ENCODE results near the gene XCL2.

DNA sequence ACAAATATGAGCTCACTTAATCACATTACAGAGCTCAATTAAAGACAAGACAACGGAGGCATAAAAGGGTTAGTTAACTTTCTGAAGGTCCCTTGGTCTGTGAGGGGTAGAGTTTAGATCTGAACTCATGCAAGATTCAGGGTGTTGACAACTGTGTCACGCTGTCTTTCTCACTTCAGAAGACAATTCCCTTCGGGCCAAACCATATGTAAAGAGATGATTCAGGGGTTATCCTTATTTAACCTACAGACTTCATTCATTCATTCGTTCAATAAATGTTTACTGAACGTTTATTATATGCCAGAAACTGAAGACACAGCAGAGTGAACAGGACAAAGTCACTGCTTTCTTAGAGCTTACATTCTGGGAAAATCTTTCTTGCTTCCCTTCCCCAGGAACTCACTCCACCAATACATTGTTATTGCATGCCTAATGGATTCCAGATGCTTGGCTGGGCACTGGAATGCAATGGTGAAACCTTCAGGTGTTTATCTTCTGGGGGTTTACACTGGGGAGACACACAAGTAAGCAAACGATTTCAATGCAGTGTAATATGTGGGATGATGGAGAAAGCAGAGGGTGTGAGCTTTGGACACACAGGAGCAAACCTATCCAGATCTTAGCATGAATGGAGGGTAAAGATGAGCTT lies 39.0 kb upstream of the XCL2 start:
- TF ChIP-seq SP1 (CRISPR knock-in tag; conservative IDR thresholded peaks at IDR 0.05) (no peak), SMAD4 (CRISPR knock-in tag; IDR thresholded peaks at IDR 0.05) (no peak), USF2 (CRISPR knock-in tag; IDR thresholded peaks at IDR 0.05) (no peak), ZNF425 (CRISPR knock-in tag; conservative IDR thresholded peaks at IDR 0.05) (no peak), ZNF232 (CRISPR knock-in tag; IDR thresholded peaks at IDR 0.05) (no peak), TP53 (CRISPR knock-in tag; IDR thresholded peaks at IDR 0.05) (no peak), CREM (CRISPR knock-in tag; IDR thresholded peaks at IDR 0.05) (no peak), E2F4 (CRISPR knock-in tag; IDR thresholded peaks at IDR 0.05; ENCODE audit: borderline replicate concordance, low read depth) (no peak), E2F5 (CRISPR knock-in tag; IDR thresholded peaks at IDR 0.05) (no peak), FOXK1 (CRISPR knock-in tag; IDR thresholded peaks at IDR 0.05) (no peak)
- TF ChIP-seq, protein P1, sequence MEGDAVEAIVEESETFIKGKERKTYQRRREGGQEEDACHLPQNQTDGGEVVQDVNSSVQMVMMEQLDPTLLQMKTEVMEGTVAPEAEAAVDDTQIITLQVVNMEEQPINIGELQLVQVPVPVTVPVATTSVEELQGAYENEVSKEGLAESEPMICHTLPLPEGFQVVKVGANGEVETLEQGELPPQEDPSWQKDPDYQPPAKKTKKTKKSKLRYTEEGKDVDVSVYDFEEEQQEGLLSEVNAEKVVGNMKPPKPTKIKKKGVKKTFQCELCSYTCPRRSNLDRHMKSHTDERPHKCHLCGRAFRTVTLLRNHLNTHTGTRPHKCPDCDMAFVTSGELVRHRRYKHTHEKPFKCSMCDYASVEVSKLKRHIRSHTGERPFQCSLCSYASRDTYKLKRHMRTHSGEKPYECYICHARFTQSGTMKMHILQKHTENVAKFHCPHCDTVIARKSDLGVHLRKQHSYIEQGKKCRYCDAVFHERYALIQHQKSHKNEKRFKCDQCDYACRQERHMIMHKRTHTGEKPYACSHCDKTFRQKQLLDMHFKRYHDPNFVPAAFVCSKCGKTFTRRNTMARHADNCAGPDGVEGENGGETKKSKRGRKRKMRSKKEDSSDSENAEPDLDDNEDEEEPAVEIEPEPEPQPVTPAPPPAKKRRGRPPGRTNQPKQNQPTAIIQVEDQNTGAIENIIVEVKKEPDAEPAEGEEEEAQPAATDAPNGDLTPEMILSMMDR (IDR thresholded peaks at IDR 0.05), result no peak
- TF ChIP-seq, protein P2, sequence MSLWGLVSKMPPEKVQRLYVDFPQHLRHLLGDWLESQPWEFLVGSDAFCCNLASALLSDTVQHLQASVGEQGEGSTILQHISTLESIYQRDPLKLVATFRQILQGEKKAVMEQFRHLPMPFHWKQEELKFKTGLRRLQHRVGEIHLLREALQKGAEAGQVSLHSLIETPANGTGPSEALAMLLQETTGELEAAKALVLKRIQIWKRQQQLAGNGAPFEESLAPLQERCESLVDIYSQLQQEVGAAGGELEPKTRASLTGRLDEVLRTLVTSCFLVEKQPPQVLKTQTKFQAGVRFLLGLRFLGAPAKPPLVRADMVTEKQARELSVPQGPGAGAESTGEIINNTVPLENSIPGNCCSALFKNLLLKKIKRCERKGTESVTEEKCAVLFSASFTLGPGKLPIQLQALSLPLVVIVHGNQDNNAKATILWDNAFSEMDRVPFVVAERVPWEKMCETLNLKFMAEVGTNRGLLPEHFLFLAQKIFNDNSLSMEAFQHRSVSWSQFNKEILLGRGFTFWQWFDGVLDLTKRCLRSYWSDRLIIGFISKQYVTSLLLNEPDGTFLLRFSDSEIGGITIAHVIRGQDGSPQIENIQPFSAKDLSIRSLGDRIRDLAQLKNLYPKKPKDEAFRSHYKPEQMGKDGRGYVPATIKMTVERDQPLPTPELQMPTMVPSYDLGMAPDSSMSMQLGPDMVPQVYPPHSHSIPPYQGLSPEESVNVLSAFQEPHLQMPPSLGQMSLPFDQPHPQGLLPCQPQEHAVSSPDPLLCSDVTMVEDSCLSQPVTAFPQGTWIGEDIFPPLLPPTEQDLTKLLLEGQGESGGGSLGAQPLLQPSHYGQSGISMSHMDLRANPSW (CRISPR knock-in tag; conservative IDR thresholded peaks at IDR 0.05; ENCODE audit: low read depth), result no peak
- TF ChIP-seq, protein P3, sequence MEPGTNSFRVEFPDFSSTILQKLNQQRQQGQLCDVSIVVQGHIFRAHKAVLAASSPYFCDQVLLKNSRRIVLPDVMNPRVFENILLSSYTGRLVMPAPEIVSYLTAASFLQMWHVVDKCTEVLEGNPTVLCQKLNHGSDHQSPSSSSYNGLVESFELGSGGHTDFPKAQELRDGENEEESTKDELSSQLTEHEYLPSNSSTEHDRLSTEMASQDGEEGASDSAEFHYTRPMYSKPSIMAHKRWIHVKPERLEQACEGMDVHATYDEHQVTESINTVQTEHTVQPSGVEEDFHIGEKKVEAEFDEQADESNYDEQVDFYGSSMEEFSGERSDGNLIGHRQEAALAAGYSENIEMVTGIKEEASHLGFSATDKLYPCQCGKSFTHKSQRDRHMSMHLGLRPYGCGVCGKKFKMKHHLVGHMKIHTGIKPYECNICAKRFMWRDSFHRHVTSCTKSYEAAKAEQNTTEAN (CRISPR knock-in tag; IDR thresholded peaks at IDR 0.05), result no peak
- TF ChIP-seq, protein P4, sequence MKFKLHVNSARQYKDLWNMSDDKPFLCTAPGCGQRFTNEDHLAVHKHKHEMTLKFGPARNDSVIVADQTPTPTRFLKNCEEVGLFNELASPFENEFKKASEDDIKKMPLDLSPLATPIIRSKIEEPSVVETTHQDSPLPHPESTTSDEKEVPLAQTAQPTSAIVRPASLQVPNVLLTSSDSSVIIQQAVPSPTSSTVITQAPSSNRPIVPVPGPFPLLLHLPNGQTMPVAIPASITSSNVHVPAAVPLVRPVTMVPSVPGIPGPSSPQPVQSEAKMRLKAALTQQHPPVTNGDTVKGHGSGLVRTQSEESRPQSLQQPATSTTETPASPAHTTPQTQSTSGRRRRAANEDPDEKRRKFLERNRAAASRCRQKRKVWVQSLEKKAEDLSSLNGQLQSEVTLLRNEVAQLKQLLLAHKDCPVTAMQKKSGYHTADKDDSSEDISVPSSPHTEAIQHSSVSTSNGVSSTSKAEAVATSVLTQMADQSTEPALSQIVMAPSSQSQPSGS (CRISPR knock-in tag; IDR thresholded peaks at IDR 0.05; ENCODE audit: borderline replicate concordance, low read depth), result no peak
